Mucosa of rectum (tissue), 2 donors: Measurements from ENCODE around the gene TNS4.

Experiments used
- H3K27ac ChIP-seq, 2 donors: one replicate each; pipeline ENCODE4 v1.7.0; 2013; ENCODE audit warnings: inconsistent platforms in 2 of 2, low read depth in 2 of 2, low read length in 2 of 2
- H3K27me3 ChIP-seq, 2 donors: one replicate each; pipeline ENCODE4 v1.7.0; 2013; ENCODE audit warnings: low read length in 2 of 2; ENCODE audit not compliant: control insufficient read depth in 2 of 2, insufficient read depth in 2 of 2
- H3K36me3 ChIP-seq, 2 donors: one replicate each; pipeline ENCODE4 v1.7.0; 2013; ENCODE audit warnings: low read length in 2 of 2; ENCODE audit not compliant: control insufficient read depth in 2 of 2, insufficient read depth in 2 of 2
- H3K4me1 ChIP-seq, 2 donors: one replicate each; pipeline ENCODE4 v1.7.0; 2013; ENCODE audit warnings: low read length in 2 of 2, mild to moderate bottlenecking in 1 of 2; ENCODE audit not compliant: control insufficient read depth in 2 of 2, insufficient read depth in 2 of 2
- H3K4me3 ChIP-seq, 2 donors: one replicate each; pipeline ENCODE4 v1.7.0; 2013; ENCODE audit warnings: low read length in 2 of 2
- H3K9ac ChIP-seq, 2 donors: one replicate each; pipeline ENCODE4 v1.7.0; 2013; ENCODE audit warnings: low read length in 2 of 2, low read depth in 1 of 2, mild to moderate bottlenecking in 1 of 2
- H3K9me3 ChIP-seq, 2 donors: one replicate each; pipeline ENCODE4 v1.7.0; 2013; ENCODE audit warnings: low read length in 2 of 2; ENCODE audit not compliant: control insufficient read depth in 2 of 2
- donor health status: healthy.
- donor health status: Normal muscosa, but diverticular disease.

TNS4 gene

DNA sequence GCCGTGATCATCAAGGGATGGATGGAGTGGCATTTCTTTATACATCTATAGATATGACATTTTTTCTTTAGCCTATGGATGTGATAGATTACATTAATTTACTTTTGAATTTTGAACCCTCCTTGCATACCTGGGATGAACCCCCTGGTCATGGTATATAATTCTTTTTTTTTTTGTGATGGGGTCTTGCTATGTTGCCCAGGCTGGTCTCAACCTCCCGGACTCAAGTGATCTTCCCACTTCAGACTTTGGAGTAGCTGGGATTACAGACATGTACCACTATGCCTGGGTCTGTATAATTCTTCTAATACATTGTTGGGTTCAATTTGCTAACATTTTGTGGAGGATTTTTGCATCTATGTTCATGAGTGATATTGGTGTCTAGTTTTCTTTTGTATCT is 1.7 kb upstream of the TNS4 start:
- Histone ChIP-seq H3K9me3 (no peaks in the 10 kb centered on the region), H3K4me1 (peaks cover 15 to 33% of the 10 kb centered on the region in 2 donors)

DNA sequence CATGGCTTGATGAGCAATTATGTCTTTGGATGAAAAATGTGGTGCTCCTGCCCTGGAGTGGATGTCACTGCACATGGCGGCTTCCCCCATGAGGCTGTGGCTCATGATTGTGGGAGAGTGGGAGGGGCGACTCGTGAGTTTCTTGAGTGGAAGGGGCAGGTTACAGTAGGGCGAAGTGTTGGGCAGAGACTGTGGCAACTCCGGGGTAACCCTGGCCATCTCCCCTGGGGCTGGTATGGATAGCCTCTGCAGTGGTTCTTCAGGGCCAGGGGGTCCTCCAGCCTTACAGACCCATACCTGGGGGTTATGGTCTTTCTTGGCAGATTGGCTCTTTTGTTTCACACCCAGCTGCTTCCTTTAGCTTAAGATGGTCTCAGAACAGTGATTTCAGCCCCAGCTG is 1.3 kb upstream of the TNS4 start:
- Histone ChIP-seq H3K9ac (no peak overlapping the region), H3K4me3 (no peak overlapping the region), H3K9me3 (no peaks in the 10 kb centered on the region), H3K27ac (no peak overlapping the region), H3K4me1 (peaks cover 17 to 37% of the 10 kb centered on the region in 2 donors), H3K36me3 (no peaks in the 10 kb centered on the region), H3K27me3 (peaks cover 0 to 3% of the 10 kb centered on the region in 2 donors)

More for the DNA sequence above, 1.7 kb upstream of the TNS4 start:
- H3K36me3 ChIP-seq, result no peaks in the 10 kb centered on the region
- peaks cover 0 to 3% of the 10 kb centered on the region in 2 donors for H3K27me3 ChIP-seq
- H3K4me3 ChIP-seq, result no peak overlapping the region
- no peak overlapping the region for H3K27ac ChIP-seq
- H3K9ac ChIP-seq, result no peak overlapping the region

DNA sequence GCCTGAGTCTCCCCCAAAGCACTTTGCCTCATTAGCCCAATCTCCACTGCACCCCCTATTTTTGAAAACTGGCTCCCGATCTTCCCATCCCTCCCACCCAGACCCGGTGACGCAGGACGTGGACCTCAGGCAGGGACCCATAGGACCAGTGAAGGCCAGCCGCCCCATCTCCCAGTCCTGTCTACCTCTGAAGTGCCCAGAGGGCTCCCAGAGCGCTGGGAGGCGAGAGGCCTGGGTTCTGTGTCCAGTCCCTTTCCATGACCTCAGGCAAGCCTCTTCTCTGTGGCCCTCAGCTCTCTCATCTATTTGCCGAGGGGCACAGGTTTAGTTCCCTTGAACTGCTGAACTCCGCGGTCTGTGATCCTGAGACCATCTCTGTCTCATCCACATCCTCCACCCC is 714 bp downstream of the TNS4 start:
- H3K4me1 ChIP-seq, result peaks cover 17 to 39% of the 10 kb centered on the region in 2 donors
- no peaks in the 10 kb centered on the region for H3K9me3 ChIP-seq
- H3K36me3 ChIP-seq, result no peaks in the 10 kb centered on the region
- H3K9ac ChIP-seq, result peak overlapping the region in 1 of 2 donors; percentile 76
- H3K27ac ChIP-seq, result peak overlapping the region; percentile 85 to 90
- peaks cover 0 to 3% of the 10 kb centered on the region in 2 donors for H3K27me3 ChIP-seq
- peak overlapping the region; percentile 32 to 42 for H3K4me3 ChIP-seq

DNA sequence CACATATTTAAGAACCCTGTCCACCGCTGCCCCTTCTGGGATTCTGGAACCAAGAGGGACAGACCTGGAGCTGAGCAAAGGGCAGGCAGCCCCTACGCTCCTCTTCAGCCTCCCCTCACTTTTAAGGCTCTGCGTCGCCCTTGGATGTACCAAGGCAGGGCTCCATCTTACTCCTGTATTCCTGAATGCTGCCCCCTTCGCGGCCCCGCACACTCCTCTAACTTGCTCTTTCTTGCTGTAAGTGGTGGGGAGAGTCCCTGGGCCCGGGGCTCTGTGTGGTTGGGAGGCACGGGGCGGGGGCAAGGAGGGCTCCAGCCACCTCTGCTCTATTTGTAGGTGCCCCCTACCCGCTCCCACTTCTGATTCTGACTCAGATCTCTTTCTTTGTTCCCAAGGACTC is 1.2 kb downstream of the TNS4 start:
- H3K27me3 ChIP-seq, result peaks cover 0 to 3% of the 10 kb centered on the region in 2 donors
- peak overlapping the region in 1 of 2 donors; percentile 76 for H3K9ac ChIP-seq
- H3K4me3 ChIP-seq, result peak overlapping the region; percentile 41 to 60

GRCh38 chr17:40499551-40500189 is 1.8 kb downstream of the TNS4 start:
- Histone ChIP-seq H3K27me3 (peaks cover 0 to 3% of the 10 kb centered on the region in 2 donors), H3K4me3 (peak overlapping the region; percentile 63 to 66), H3K9ac (peak overlapping the region; percentile 63 to 76), H3K36me3 (no peaks in the 10 kb centered on the region), H3K27ac (peak overlapping the region; percentile 85 to 90), H3K9me3 (no peaks in the 10 kb centered on the region), H3K4me1 (peaks cover 17 to 39% of the 10 kb centered on the region in 2 donors)

More for the DNA sequence above, 1.2 kb downstream of the TNS4 start:
- no peaks in the 10 kb centered on the region for H3K36me3 ChIP-seq
- peak overlapping the region; percentile 85 to 90 for H3K27ac ChIP-seq
- no peaks in the 10 kb centered on the region for H3K9me3 ChIP-seq
- H3K4me1 ChIP-seq, result peaks cover 17 to 39% of the 10 kb centered on the region in 2 donors

DNA sequence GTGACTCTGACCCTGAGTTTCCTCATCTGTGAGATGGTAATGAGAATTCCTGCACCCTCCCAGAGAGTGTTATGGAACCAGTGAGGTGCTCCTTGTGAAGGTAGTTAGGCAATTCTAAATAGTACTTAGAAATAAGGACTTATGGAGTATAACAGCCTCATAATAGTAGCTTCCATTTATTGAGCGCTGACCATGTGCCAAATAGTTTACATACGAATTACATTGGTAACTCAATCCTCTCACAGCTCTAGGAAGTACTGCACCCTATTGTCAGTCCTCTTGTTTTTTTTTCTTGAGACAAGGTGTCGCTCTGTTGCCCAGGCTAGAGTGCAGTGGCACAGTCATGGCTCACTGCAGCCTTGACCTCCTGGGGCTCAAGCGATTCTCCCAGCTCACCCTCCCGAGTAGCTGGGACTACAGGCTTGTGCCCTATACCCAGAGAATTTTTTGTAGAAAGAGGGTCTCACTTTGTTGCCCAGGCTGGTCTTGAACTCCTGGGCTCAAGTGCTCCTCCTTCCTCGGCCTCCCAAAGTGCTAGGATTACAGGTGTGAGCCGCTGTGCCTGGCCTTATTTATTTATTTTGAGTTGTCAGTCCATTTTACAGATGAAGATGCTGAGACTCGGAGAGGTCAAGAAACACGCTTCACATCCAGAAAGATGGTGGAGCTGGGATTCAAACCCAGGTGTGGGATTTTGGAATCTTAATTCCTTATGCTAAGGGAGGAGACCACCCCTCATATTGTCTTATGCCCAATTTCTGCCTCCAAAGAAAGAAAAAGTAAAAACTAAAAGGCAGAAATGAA is 2.9 kb downstream of the TNS4 start:
- Histone ChIP-seq H3K36me3 (no peaks in the 10 kb centered on the region), H3K9me3 (no peaks in the 10 kb centered on the region), H3K4me3 (no peak overlapping the region), H3K9ac (peak overlapping the region; percentile 5 to 76), H3K27ac (peak overlapping the region; percentile 80 to 85), H3K27me3 (peaks cover 0 to 3% of the 10 kb centered on the region in 2 donors), H3K4me1 (peaks cover 17 to 39% of the 10 kb centered on the region in 2 donors)

DNA sequence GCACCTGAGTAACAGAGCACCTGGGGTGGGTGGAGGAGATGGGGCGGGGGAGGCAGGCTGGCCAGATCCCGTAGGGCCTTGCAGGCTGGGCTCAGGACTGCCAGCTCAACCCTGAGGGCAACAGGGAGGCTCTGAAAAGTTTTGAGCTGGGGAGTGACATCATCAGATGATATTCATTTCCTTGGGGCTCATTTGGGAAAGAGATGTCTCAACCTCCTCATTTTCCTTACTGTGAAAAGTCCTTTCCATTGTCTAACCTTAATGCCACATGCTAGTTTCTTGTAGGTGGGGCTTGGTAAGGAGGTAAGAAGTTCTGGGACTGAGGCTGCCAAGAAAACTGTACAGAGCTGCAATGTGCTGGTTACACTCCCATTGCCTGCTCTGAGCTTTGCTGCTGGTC is 3.7 kb downstream of the TNS4 start:
- H3K27ac ChIP-seq, result peak overlapping the region; percentile 80 to 85
- peaks cover 17 to 39% of the 10 kb centered on the region in 2 donors for H3K4me1 ChIP-seq
- peaks cover 0 to 3% of the 10 kb centered on the region in 2 donors for H3K27me3 ChIP-seq
- H3K9me3 ChIP-seq, result no peaks in the 10 kb centered on the region
- H3K4me3 ChIP-seq, result no peak overlapping the region
- H3K9ac ChIP-seq, result peak overlapping the region; percentile 5 to 76
- no peaks in the 10 kb centered on the region for H3K36me3 ChIP-seq

GRCh38 chr17:40496634-40497420 is 4.6 kb downstream of the TNS4 start:
- Histone ChIP-seq H3K9me3 (no peaks in the 10 kb centered on the region), H3K27ac (no peak overlapping the region), H3K4me1 (peaks cover 16 to 45% of the 10 kb centered on the region in 2 donors), H3K4me3 (no peak overlapping the region), H3K9ac (no peak overlapping the region), H3K27me3 (peaks cover 0 to 3% of the 10 kb centered on the region in 2 donors), H3K36me3 (no peaks in the 10 kb centered on the region)

DNA sequence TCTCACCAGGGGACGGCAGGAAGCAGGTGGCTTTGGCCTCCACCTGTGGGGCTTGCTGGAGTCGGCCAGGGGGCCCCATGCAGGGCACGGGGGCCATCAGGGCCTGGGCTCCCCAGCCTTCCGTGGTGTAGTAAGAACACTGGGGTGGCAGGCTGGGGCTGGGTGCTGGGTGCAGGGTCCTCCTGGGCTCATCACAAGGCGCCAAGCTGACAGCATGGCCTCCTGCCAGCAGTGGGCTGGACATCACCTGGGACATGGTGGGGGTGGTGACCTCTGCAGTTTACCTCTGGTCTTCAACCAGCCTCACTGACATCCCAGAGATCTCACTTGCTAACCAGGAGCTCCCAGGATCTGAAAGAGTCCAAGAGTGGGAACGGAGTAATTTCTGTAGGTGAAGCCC is 5.3 kb downstream of the TNS4 start:
- Histone ChIP-seq H3K9ac (no peak overlapping the region), H3K27me3 (peaks cover 0 to 3% of the 10 kb centered on the region in 2 donors), H3K4me1 (peaks cover 14 to 48% of the 10 kb centered on the region in 2 donors), H3K9me3 (no peaks in the 10 kb centered on the region), H3K27ac (no peak overlapping the region), H3K4me3 (no peak overlapping the region), H3K36me3 (no peaks in the 10 kb centered on the region)
